T-helper 9 cell (primary cell): ENCODE measurements around the gene DNER.
"Not testable (repeated sequence)": the region's sequence is repeated elsewhere in the genome, so short reads cannot be mapped to it uniquely, and the experiment has no call there.

Source experiments
- DNase-seq: peaks from one replicate; pipeline ENCODE4 v3.0.0-alpha.2; 2020

DNER gene

GRCh38 chr2:229714736-229715541 lies 584 bp upstream of the DNER start:
- DNase-seq, result no peak

- no peak for DNase-seq
These were observed 830 bp downstream of the DNER start for GRCh38 chr2:229713371-229714079.

GRCh38 chr2:229712136-229712535 lies 2.2 kb downstream of the DNER start:
- no peak for DNase-seq

GRCh38 chr2:229708335-229708734 lies 6.0 kb downstream of the DNER start:
- no peak for DNase-seq

GRCh38 chr2:229703909-229704630 lies 10.3 kb downstream of the DNER start:
- no peak for DNase-seq

- no peak for DNase-seq
These were observed 12.6 kb downstream of the DNER start for GRCh38 chr2:229701716-229702115.

GRCh38 chr2:229701062-229701461 lies 13.3 kb downstream of the DNER start:
- DNase-seq, result no peak

- DNase-seq, result no peak
These were observed 18.4 kb downstream of the DNER start for GRCh38 chr2:229695961-229696360.

GRCh38 chr2:229693845-229694244 lies 20.5 kb downstream of the DNER start:
- not testable (repeated sequence) for DNase-seq

- DNase-seq, result no peak
These were observed 22.7 kb downstream of the DNER start for GRCh38 chr2:229691631-229692030.

- no peak for DNase-seq
These were observed 25.0 kb downstream of the DNER start for GRCh38 chr2:229689307-229689839.

GRCh38 chr2:229688141-229688540 lies 26.2 kb downstream of the DNER start:
- DNase-seq, result no peak

GRCh38 chr2:229686122-229686919 lies 28.0 kb downstream of the DNER start:
- DNase-seq, result no peak

GRCh38 chr2:229684942-229685562 lies 29.3 kb downstream of the DNER start:
- DNase-seq, result no peak

GRCh38 chr2:229679393-229680125 lies 34.8 kb downstream of the DNER start:
- no peak for DNase-seq

- no peak for DNase-seq
These were observed 38.8 kb downstream of the DNER start for GRCh38 chr2:229675569-229675968.

- no peak for DNase-seq
These were observed 39.4 kb downstream of the DNER start for GRCh38 chr2:229674830-229675530.

GRCh38 chr2:229673676-229674075 lies 40.7 kb downstream of the DNER start:
- DNase-seq, result no peak

- no peak for DNase-seq
These were observed 42.3 kb downstream of the DNER start for GRCh38 chr2:229672021-229672420.

GRCh38 chr2:229669841-229670240 lies 44.5 kb downstream of the DNER start:
- DNase-seq, result no peak

- no peak for DNase-seq
These were observed 47.5 kb downstream of the DNER start for GRCh38 chr2:229666811-229667210.
